Fibroblast of mammary gland (primary cell): Measurements from ENCODE around the gene ALKBH3.

Experiments
- DNase-seq: peaks from one replicate; pipeline ENCODE4 v3.0.0-alpha.2; 2010; ENCODE audit warnings: low read depth
- H3K4me3 ChIP-seq: 2 replicates; pipeline ENCODE4 v1.5.1; 2011; ENCODE audit warnings: low read depth, mild to moderate bottlenecking, low read length, moderate library complexity; ENCODE audit not compliant: control insufficient read depth
- TF ChIP-seq, protein P1 (sequence below): conservative IDR thresholded peaks from 2 replicates; pipeline ENCODE4 v1.5.1; 2011; ENCODE audit warnings: low read depth, low read length, inconsistent platforms; ENCODE audit not compliant: control insufficient read depth, insufficient read depth

The ALKBH3 gene

DNA sequence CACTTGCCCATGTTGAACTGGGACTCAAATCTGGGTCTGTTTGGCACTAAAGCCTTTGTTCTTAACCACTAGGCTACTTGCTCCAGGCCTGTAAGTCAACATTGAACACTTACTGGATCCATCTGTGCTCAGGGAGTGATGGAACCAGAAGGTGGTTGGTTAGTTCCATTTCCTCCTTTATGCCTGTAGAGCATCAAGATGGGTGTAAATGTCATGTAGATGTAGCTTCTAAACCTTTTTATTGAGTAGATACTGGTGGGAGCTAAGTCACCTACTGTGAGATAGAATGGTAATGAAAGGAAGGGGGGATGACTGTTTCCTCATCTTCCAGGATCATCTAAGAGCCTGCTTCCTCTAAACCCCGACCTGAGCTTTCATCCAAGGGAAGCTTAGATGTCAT is 38.6 kb upstream of the ALKBH3 start:
- TF ChIP-seq, protein P1, sequence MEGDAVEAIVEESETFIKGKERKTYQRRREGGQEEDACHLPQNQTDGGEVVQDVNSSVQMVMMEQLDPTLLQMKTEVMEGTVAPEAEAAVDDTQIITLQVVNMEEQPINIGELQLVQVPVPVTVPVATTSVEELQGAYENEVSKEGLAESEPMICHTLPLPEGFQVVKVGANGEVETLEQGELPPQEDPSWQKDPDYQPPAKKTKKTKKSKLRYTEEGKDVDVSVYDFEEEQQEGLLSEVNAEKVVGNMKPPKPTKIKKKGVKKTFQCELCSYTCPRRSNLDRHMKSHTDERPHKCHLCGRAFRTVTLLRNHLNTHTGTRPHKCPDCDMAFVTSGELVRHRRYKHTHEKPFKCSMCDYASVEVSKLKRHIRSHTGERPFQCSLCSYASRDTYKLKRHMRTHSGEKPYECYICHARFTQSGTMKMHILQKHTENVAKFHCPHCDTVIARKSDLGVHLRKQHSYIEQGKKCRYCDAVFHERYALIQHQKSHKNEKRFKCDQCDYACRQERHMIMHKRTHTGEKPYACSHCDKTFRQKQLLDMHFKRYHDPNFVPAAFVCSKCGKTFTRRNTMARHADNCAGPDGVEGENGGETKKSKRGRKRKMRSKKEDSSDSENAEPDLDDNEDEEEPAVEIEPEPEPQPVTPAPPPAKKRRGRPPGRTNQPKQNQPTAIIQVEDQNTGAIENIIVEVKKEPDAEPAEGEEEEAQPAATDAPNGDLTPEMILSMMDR = no peak
- DNase-seq = no peak

DNA sequence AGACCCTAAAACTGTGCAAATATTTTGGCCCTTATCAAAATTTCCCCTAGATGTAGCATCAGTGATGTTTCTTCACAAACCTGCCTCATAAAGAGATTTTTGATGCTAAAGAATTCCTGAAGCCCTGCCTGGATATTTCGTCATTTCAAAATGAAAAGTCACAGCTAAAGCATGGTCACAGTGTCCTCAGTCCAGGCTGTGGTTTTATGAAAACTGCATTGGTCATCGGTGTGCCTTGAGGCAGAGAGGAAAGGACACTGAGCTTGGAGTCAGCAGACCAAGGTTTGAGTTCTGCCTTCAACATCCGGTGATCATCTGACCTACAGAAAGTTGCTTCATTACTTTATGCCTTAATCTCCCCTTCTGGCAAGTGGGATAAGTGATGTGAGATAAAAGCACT is 34.8 kb upstream of the ALKBH3 start:
- DNase-seq = no peak
- TF ChIP-seq, protein P1 = no peak
- H3K4me3 ChIP-seq = no peak overlapping the region

More for the DNA sequence above, 38.6 kb upstream of the ALKBH3 start:
- no peak overlapping the region for H3K4me3 ChIP-seq

DNA sequence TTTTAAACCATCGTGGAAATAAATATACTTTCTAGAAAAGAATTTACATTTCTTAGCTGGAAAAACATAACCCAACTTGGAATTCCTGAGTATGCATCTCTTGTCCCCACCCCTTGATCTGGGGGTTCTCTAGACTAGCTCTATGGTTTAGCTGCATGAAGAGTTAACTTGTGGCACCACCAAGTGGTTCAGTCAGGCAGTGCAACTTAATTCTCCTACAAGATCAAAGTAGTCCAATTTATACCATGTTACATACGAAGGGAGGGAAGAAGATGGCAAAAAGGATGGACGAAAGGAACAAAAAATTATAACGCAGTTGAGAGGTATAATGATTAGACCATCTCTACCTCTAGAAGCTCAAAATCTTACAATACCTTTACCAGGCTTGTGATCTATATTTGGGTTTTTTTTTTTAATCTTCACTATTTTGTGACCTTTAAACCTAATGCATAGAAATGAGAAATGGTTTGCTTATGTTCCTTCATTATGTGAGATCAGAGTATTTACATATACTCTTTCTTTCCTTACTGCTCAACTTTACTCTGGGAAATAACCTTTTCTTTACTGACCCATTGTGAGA is 28.5 kb upstream of the ALKBH3 start:
- DNase-seq = peak; percentile 82
- TF ChIP-seq, protein P1 = peak; percentile 85

DNA sequence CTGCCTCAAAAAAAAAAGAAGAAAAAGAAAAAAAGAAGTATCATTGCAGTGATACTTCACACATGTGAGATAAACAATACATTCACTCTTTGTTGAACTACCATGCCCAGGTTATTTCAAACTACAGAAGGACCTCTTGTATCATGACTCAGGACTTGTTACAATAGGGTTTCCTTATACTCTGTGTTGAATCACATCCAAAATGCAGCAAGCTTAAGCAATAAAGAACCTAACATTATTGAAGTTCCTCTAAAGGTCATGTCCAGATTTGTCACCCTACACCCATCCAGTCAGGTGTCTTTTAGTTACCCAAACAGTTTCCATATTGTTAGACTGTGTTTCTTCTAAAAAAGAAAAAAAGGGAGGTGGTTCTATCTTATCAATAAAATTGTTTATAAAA is 26.9 kb upstream of the ALKBH3 start:
- DNase-seq = peak; percentile 14
- no peak overlapping the region for H3K4me3 ChIP-seq
- TF ChIP-seq, protein P1 = no peak

More for the DNA sequence above, 28.5 kb upstream of the ALKBH3 start:
- H3K4me3 ChIP-seq = no peak overlapping the region

DNA sequence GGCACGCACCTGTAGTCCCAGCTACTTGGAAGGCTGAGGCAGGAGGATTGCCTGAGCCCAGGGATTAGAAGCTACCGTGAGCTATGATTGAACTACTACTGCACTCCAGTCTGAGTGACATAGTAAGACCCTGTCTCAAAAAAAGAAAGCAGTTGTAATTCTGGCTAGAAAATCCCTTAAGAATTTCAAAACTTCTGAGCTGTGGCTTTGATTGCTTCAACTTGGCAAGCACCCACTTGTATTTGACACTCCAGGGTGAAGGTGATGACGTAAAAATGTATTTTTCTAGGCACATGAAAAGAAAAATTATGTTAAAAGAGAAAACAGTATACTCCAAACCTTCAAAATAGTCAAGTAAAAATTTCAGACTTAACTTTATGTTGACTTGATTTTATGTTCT is 23.6 kb upstream of the ALKBH3 start:
- DNase-seq = no peak
- TF ChIP-seq, protein P1 = no peak
- H3K4me3 ChIP-seq = no peak overlapping the region

DNA sequence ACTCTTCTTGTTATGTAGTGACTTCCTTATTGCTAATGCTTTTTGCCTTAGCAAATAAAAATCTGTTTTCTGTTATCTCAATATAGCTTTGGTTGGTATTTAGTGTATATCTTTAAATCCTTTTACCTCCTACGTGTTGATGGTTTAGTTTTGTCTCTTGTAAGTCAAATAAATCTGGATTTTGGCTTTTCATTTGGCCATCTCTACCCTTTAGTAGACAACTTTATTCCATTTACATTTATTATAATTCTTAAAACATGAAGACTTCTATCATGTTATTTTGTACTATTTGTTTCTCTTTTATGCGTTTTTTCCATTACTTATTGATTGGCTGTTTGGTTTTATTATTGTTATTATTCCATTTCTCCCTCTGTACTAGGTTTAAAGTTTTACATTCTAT is 19.5 kb upstream of the ALKBH3 start:
- DNase-seq = no peak
- H3K4me3 ChIP-seq = no peak overlapping the region
- TF ChIP-seq, protein P1 = no peak

DNA sequence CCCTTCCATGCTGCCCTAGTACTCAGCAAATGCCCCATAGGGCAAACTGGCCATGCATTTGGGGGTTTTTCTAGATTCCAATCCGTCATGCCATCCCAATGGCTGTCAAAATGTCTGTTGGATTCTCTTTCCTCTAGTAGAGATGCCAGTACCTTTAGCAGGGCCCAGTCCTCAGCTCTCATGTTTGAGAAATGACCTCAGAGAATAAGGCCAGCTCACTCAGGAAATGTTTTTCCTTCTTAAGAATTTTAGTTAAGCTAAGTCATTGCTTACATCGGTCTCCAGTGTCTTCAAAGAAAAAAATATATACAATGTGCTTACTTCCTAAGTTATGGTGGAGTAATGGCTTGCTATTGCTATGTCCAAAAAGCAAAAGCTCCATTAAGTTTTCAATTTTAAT is 14.1 kb upstream of the ALKBH3 start:
- TF ChIP-seq, protein P1 = no peak
- peak; percentile 6 for DNase-seq
- H3K4me3 ChIP-seq = no peak overlapping the region
